A549 (cell line): ENCODE measurements around the gene ERICH6.

Source experiments
- BCL3 ChIP-seq: fragments of >200 bp; sonication (Bioruptor Twin); formaldehyde crosslinking; IDR thresholded peaks from 3 replicates; pipeline ENCODE4 v1.6.1; 2016
- CEBPB ChIP-seq, 2 experiments: fragments of >200 bp in 1 of 2; sonication (Bioruptor Twin) in 1 of 2; formaldehyde crosslinking in 1 of 2; IDR thresholded peaks; 2 replicates each; pipeline ENCODE4 v1.6.1; 2012 to 2016
- CHD2 ChIP-seq: fragments of 150-350 bp; IDR thresholded peaks from 2 replicates; pipeline ENCODE4 v1.6.1; 2014; ENCODE audit warnings: low read length; ENCODE audit not compliant: partially characterized antibody
- CTCF ChIP-seq: fragments of >200 bp; sonication (Bioruptor Twin); formaldehyde crosslinking; IDR thresholded peaks from 3 replicates; pipeline ENCODE4 v1.5.1; 2016
- JUN ChIP-seq, 2 experiments: fragments of >200 bp; sonication (Bioruptor Twin); formaldehyde crosslinking; IDR thresholded peaks; 2 replicates in 1 of 2; 3 replicates in 1 of 2; pipeline ENCODE4 v1.6.1; 2016 to 2017
- JUNB ChIP-seq: fragments of >200 bp; sonication (Bioruptor Twin); formaldehyde crosslinking; IDR thresholded peaks from 2 replicates; pipeline ENCODE4 v1.6.1; 2016
- KDM1A ChIP-seq: fragments of 200-600 bp; sonication (generic); IDR thresholded peaks from 2 replicates; pipeline ENCODE4 v1.6.1; 2016; ENCODE audit warnings: low read depth, mild to moderate bottlenecking
- KDM5A ChIP-seq: fragments of 200-600 bp; sonication (generic); IDR thresholded peaks from 2 replicates; pipeline ENCODE4 v1.6.1; 2016; ENCODE audit warnings: antibody characterized with exemption, mild to moderate bottlenecking
- MAX ChIP-seq: IDR thresholded peaks from 2 replicates; pipeline ENCODE4 v1.6.1; 2012
- NFE2L2 ChIP-seq: fragments of 150-350 bp; conservative IDR thresholded peaks from 2 replicates; pipeline ENCODE4 v1.6.1; 2014; ENCODE audit warnings: low read length
- POLR2A ChIP-seq: IDR thresholded peaks from 2 replicates; pipeline ENCODE4 v1.6.1; 2012; ENCODE audit warnings: mild to moderate bottlenecking, low read length
- RAD21 ChIP-seq, 2 experiments: fragments of >200 bp in 1 of 2; sonication (Bioruptor Twin) in 1 of 2; formaldehyde crosslinking in 1 of 2; IDR thresholded peaks in 1 of 2; conservative IDR thresholded peaks in 1 of 2; 2 replicates in 1 of 2; 3 replicates in 1 of 2; pipeline ENCODE4 v1.6.1; 2012 to 2018; ENCODE audit warnings: inconsistent platforms in 1 of 2
- SMC3 ChIP-seq: fragments of >200 bp; sonication (Bioruptor Twin); formaldehyde crosslinking; IDR thresholded peaks from 3 replicates; pipeline ENCODE4 v1.6.1; 2018; ENCODE audit warnings: inconsistent platforms
- USF2 ChIP-seq: fragments of 450-650 bp; IDR thresholded peaks from 2 replicates; pipeline ENCODE4 v1.6.1; 2014; ENCODE audit warnings: antibody characterized with exemption

GRCh38 chr3:150747886-150748683, 44.4 kb upstream of the ERICH6 start:
- TF ChIP-seq NFE2L2 (no peak), SMC3 (no peak), RAD21 (conservative IDR thresholded peaks at IDR 0.05 in 1 of 2, IDR thresholded peaks at IDR 0.05 in 1 of 2) (no peak), KDM1A (no peak), CTCF (no peak), POLR2A (no peak), BCL3 (no peak), MAX (no peak), CHD2 (no peak), JUNB (no peak), KDM5A (no peak), USF2 (no peak), JUN (IDR thresholded peaks at IDR 0.05) (no peak), CEBPB (IDR thresholded peaks at IDR 0.05) (no peak)
